Measurements from ENCODE around the gene LHPP. TPM values are rescaled to one million over a fixed set of nuclear protein-coding genes. Genes with fewer than 3 reads are reported as not detected.
"Not testable (repeated sequence)": the region's sequence is repeated elsewhere in the genome, so short reads cannot be mapped to it uniquely, and the experiment has no call there.

Gene LHPP
- total and polyA plus RNA-seq, 3 donors from 2014 or later = 34.2 to 46.0 (median 45.0) TPM

DNA sequence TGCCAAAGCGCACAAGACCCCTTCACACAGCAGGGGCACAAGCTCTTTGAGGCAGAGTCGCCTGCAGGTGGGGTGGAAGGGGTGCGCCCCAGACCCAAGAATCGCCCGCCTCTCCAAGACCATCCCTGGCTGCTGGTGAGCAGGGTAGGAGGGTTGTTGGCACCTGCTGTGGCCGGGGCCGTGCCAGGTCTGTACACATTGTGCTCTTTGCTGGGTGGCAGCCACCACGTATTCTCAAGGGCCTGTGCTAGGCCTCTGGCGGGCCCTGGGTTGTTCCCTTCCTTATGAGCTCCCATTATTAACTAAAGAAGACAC, 84.4 kb downstream of the LHPP start:
- Histone ChIP-seq H3K4me3 (no peak overlapping the region), H3K27me3 (no peaks in the 10 kb centered on the region), H3K4me1 (peaks cover 11% of the 10 kb centered on the region), H3K9me3 (no peaks in the 10 kb centered on the region), H3K36me3 (ENCODE audit: low read depth, missing control alignments) (no peaks in the 10 kb centered on the region), H3K27ac (no peak overlapping the region)
- no peak for DNase-seq
- WGBS, 2 donors = 88 to 93% methylated on average over 9 of the region's 9 CpGs
- TF ChIP-seq, protein P1, sequence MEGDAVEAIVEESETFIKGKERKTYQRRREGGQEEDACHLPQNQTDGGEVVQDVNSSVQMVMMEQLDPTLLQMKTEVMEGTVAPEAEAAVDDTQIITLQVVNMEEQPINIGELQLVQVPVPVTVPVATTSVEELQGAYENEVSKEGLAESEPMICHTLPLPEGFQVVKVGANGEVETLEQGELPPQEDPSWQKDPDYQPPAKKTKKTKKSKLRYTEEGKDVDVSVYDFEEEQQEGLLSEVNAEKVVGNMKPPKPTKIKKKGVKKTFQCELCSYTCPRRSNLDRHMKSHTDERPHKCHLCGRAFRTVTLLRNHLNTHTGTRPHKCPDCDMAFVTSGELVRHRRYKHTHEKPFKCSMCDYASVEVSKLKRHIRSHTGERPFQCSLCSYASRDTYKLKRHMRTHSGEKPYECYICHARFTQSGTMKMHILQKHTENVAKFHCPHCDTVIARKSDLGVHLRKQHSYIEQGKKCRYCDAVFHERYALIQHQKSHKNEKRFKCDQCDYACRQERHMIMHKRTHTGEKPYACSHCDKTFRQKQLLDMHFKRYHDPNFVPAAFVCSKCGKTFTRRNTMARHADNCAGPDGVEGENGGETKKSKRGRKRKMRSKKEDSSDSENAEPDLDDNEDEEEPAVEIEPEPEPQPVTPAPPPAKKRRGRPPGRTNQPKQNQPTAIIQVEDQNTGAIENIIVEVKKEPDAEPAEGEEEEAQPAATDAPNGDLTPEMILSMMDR (IDR thresholded peaks at IDR 0.05) = no peak
- intact Hi-C loops (cut with DNase I; ENCODE audit: low total_unique reads) = no loop called here

DNA sequence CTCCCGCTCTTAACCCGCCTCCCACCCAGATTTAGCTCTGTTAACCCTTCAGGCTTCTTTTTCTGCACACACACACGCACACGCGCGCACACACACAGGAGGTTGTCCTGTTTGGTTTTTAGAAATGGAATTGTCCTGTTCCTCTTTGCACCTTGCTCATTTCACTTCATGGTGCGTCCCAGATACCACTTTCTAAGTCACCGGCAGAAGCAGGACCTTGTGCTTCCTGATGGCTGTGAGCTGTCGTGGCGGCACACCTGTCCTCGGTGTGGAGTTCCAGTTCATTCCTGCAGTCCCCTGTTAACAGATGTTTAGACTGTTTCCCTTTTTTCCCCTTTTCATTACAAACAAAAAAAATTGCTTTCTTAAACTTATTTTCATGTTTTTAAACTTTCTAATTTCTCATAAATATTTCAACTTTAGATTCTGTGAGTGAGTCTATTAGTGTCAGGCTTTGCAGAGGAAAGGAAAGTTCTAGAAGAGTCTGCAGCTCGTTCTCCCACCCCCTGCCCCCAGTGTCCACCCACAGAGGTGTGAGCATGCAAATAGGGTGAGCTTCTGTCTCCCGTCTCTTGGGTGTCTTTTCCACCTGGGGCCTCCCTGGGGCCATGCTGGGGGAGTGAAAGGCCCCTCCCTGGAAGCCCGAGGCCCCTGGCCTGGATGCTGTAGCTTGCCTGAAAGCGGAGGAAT, 85.5 kb downstream of the LHPP start:
- Histone ChIP-seq H3K9me3 (no peaks in the 10 kb centered on the region), H3K27ac (no peak overlapping the region), H3K27me3 (no peaks in the 10 kb centered on the region), H3K36me3 (ENCODE audit: low read depth, missing control alignments) (no peaks in the 10 kb centered on the region), H3K4me3 (no peak overlapping the region), H3K4me1 (peaks cover 6% of the 10 kb centered on the region)
- intact Hi-C loops (cut with DNase I; ENCODE audit: low total_unique reads) = no loop called here
- no peak for DNase-seq
- TF ChIP-seq POLR2A (IDR thresholded peaks at IDR 0.05) = no peak
- TF ChIP-seq, protein P1 (IDR thresholded peaks at IDR 0.05) = no peak
- 77 to 79% methylated on average over 13 to 15 of the region's 15 CpGs for WGBS, 2 donors

DNA sequence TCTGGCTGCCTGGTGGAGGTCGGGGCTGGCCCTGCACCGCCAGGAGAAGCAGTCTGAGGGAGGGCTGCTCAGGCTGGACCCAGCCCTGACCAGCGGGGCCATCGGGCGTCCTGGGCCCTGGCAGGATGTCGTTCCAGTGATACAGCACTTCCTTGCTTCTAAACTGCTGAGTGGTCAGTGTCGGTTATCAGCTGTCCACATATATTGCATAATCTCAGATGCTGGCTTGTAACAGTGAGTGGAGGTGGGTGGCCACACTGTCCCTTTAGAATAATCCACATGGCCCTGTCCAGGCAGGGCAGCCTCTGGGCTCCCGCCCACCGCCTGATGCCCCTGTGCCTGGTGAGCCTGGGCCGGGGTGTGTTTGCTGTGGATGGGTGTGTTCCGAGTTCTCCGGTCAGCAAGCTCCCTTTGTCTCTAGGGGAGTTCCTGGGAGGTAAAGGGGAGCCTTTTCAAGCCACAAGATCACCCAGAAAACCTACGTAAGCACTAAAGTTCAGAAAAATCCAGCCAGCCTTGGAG, 86.1 kb downstream of the LHPP start:
- intact Hi-C loops (cut with DNase I; ENCODE audit: low total_unique reads) = no loop called here
- no peaks in the 10 kb centered on the region for H3K9me3 ChIP-seq
- no peaks in the 10 kb centered on the region for H3K36me3 ChIP-seq (ENCODE audit: low read depth, missing control alignments)
- H3K27ac ChIP-seq = no peak overlapping the region
- peaks cover 6% of the 10 kb centered on the region for H3K4me1 ChIP-seq
- no peak overlapping the region for H3K4me3 ChIP-seq
- no peak for DNase-seq
- no peaks in the 10 kb centered on the region for H3K27me3 ChIP-seq
- TF ChIP-seq POLR2A (IDR thresholded peaks at IDR 0.05) = no peak
- TF ChIP-seq, protein P1 (IDR thresholded peaks at IDR 0.05) = no peak
- 55 to 72% methylated on average over 2 to 13 of the region's 13 CpGs for WGBS, 2 donors

DNA sequence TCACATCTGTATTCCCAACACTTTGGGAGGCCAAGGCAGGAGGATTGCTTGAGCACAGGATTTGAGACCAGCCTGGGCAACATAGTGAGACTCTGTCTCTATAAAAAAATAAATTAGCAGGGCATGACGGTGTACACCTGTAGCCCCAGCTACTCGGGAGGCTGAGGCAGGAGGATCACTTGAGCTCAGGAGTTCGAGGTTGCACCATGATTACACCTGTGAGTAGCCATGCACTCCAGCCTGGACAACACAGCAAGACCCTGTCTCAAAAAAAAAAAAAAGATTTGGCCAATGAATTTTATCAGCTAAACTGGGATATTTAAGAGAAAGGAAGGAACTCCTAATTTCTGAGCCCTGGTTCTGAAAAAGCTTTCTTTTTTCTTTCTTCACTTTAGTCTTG, 87.5 kb downstream of the LHPP start:
- 95 to 98% methylated on average over 3 of the region's 3 CpGs for WGBS, 2 donors
- intact Hi-C loops (cut with DNase I; ENCODE audit: low total_unique reads); H3K36me3 ChIP-seq (ENCODE audit: low read depth, missing control alignments); H3K27me3 ChIP-seq; H3K9me3 ChIP-seq; H3K4me1 ChIP-seq; DNase-seq; H3K4me3 ChIP-seq; H3K27ac ChIP-seq: not testable (repeated sequence)

DNA sequence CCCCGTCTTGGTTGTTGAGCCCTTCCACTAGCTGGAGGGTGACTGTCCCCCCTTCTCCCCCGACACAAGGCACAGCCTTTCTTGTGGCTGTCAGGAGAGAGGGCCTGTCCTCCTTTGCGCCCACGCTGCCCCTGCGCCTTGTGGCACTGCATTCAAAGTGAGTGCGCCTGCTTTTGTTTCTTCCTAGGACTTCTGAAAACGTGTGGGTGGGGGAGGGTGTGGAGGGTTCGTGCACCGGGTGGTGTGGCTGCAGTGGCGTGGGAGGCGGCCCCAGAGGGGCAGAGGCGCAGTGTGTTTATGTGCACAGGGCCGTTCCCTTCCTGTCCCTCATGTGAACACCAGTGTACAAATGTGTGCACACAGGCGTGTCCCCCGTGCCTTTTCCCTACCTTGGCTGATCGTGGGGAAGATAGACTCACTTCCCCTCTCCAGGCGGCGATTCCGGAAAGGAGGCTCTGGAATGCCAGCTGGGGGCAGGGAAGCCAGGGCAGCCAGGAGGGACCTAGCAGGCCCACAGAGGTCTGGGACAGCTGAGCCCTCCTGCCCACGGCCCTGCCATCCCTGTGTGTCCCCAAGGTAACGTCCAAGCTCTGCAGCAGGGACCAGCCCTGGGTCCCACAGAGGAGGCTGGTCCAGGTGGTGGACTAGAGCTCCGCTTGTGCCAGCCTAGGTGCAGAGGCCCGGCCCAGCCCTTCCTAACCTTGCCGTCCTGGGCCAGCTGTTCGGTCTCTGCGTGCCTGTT, 88.8 kb downstream of the LHPP start:
- Histone ChIP-seq H3K4me3 (no peak overlapping the region), H3K4me1 (peaks cover 9% of the 10 kb centered on the region), H3K36me3 (ENCODE audit: low read depth, missing control alignments) (no peaks in the 10 kb centered on the region), H3K9me3 (no peaks in the 10 kb centered on the region), H3K27me3 (no peaks in the 10 kb centered on the region), H3K27ac (no peak overlapping the region)
- intact Hi-C loops (cut with DNase I; ENCODE audit: low total_unique reads) = loop anchor here (10.0 kb wide), 1 partner anchor 74 kb away; no protein-coding TSS in a partner anchor
- DNase-seq = no peak
- no peak for TF ChIP-seq POLR2A (IDR thresholded peaks at IDR 0.05)
- TF ChIP-seq, protein P1 (IDR thresholded peaks at IDR 0.05) = no peak
- 86 to 90% methylated on average over 19 to 25 of the region's 26 CpGs for WGBS, 2 donors
